ENCODE measurements around the gene CAV1.

DNA sequence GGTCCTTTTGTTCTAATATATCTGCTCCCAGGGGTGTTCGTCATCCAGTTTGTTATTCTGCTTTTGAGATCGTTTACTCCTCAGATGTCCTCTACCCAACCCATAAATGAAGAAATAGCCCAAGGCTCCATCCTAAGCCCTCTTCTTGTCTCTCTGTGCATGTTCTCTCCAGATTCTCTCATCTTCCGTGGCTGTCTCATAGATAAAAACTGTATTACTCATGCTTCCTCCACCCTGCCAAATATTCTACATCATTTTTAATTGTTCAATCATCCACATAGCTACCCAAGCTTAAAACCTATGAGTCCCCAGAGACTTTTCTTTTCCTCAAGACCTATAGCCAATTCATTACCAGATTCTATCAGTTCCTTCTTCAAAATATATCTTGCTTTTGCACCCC, 44.9 kb downstream of the CAV1 start:
- TF ChIP-seq TARDBP (IDR thresholded peaks at IDR 0.05) (no peak), FOXM1 (IDR thresholded peaks at IDR 0.05; ENCODE audit: borderline replicate concordance) (no peak), FOXK2 (IDR thresholded peaks at IDR 0.05) (no peak)

Data from HEK293T (cell line).